H1 (cell line): ENCODE results near the gene PLS3.

Source experiments
- BRCA1 ChIP-seq: IDR thresholded peaks from 2 replicates; pipeline ENCODE4 v1.6.1; 2012; ENCODE audit warnings: low read depth, low read length, improper control_type of control experiment
- CBX5 ChIP-seq: fragments of 300-800, 300-1000 bp; sonication (generic); IDR thresholded peaks from 2 replicates; pipeline ENCODE4 v1.7.1; 2016; ENCODE audit warnings: antibody characterized with exemption, low read length, low read depth
- CEBPB ChIP-seq: IDR thresholded peaks from 2 replicates; pipeline ENCODE4 v1.6.1; 2012; ENCODE audit warnings: low read depth, low read length
- JUN ChIP-seq: IDR thresholded peaks from 2 replicates; pipeline ENCODE4 v1.6.1; 2011; ENCODE audit warnings: low read depth, mild to moderate bottlenecking, improper control_type of control experiment, low read length
- POLR2A ChIP-seq, 2 experiments: IDR thresholded peaks; 1 replicate in 1 of 2; 2 replicates in 1 of 2; pipeline ENCODE4 v1.6.1; 2011; ENCODE audit warnings: low read depth in 2 of 2, low read length in 2 of 2, mild to moderate bottlenecking in 2 of 2; ENCODE audit errors: control extremely low read depth in 1 of 2
- POLR2AphosphoS5 ChIP-seq: IDR thresholded peaks from 2 replicates; pipeline ENCODE4 v1.6.1; 2011; ENCODE audit warnings: low read depth, low read length
- RFX5 ChIP-seq: IDR thresholded peaks from 2 replicates; pipeline ENCODE4 v1.6.1; 2011; ENCODE audit warnings: low read depth, low read length, improper control_type of control experiment, borderline replicate concordance
- TAF1 ChIP-seq: IDR thresholded peaks from 2 replicates; pipeline ENCODE4 v1.6.1; 2011; ENCODE audit warnings: mild to moderate bottlenecking, low read depth, low read length
- TEAD4 ChIP-seq: IDR thresholded peaks from 2 replicates; pipeline ENCODE4 v1.6.1; 2012; ENCODE audit warnings: low read depth, low read length, inconsistent platforms, mixed read lengths
- TF ChIP-seq, protein P1 (sequence below), 3 experiments: IDR thresholded peaks; 1 replicate in 2 of 3; 2 replicates in 1 of 3; pipeline versions ENCODE4 v1.5.1 to v1.6.1; 2011; ENCODE audit warnings: low read length in 3 of 3, mild to moderate bottlenecking in 3 of 3, inconsistent platforms in 2 of 3, low read depth in 1 of 3, moderate library complexity in 1 of 3; ENCODE audit not compliant: insufficient read depth in 1 of 3; ENCODE audit errors: control extremely low read depth in 1 of 3
- TF ChIP-seq, protein P2 (sequence below): IDR thresholded peaks from 2 replicates; pipeline ENCODE4 v1.6.1; 2012; ENCODE audit warnings: inconsistent platforms

DNA sequence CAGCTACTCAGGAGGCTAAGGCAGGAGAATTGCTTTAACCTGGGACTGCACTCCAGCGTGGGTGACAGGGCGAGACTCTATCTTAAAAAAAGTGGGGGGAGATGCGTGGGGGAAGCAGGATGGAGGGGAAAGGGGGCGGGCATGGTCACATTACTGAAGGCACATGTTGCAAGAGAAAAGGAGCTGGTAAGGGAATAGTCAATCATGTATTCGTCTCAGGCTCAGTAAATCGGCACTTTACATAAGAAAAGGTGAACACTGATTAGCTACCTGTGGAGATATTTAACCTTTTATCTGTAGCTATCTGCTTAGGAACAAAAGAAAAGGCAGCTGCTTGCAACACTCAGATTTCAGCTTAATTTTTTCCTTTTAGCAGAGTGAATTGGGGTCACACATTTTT is 132.5 kb downstream of the PLS3 start:
- TF ChIP-seq, protein P1, sequence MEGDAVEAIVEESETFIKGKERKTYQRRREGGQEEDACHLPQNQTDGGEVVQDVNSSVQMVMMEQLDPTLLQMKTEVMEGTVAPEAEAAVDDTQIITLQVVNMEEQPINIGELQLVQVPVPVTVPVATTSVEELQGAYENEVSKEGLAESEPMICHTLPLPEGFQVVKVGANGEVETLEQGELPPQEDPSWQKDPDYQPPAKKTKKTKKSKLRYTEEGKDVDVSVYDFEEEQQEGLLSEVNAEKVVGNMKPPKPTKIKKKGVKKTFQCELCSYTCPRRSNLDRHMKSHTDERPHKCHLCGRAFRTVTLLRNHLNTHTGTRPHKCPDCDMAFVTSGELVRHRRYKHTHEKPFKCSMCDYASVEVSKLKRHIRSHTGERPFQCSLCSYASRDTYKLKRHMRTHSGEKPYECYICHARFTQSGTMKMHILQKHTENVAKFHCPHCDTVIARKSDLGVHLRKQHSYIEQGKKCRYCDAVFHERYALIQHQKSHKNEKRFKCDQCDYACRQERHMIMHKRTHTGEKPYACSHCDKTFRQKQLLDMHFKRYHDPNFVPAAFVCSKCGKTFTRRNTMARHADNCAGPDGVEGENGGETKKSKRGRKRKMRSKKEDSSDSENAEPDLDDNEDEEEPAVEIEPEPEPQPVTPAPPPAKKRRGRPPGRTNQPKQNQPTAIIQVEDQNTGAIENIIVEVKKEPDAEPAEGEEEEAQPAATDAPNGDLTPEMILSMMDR (IDR thresholded peaks at IDR 0.05; ENCODE audit: control extremely low read depth in 1 of 3, insufficient read depth in 1 of 3, low read depth in 1 of 3, low read length in 3 of 3), result no peak
- TF ChIP-seq JUN (no peak), TAF1 (no peak), POLR2AphosphoS5 (no peak), BRCA1 (no peak), CBX5 (no peak), RFX5 (no peak), CEBPB (peak; percentile 60), TEAD4 (no peak), POLR2A (IDR thresholded peaks at IDR 0.05; ENCODE audit: control extremely low read depth in 1 of 2, low read depth in 2 of 2, low read length in 2 of 2) (no peak)
- TF ChIP-seq, protein P2, sequence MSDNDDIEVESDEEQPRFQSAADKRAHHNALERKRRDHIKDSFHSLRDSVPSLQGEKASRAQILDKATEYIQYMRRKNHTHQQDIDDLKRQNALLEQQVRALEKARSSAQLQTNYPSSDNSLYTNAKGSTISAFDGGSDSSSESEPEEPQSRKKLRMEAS, result peak; percentile 6; the same call in 1 of the 2 replicates
